SKM-1 (cell line): Measurements from ENCODE around the gene TRIM10.
A peak's percentile ranks its signal among the peaks of the same experiment; 100 is the strongest.

Source experiments
- DNase-seq: peaks from one replicate; lab custom pipeline; 2025; ENCODE audit not compliant: unreplicated experiment; lab: John Stamatoyannopoulos, UW

The TRIM10 gene

GRCh38 chr6:30160785-30161531 is at the start of gene TRIM10:
TRIM10 (minus strand) TSS chr6:30161211; CDS start chr6:30160858, 353 bp downstream.
- no peak for DNase-seq

GRCh38 chr6:30207619-30208295 is 46.7 kb upstream of the TRIM10 start:
- DNase-seq = no peak

GRCh38 chr6:30206799-30207618 is 46.0 kb upstream of the TRIM10 start:
- DNase-seq = no peak

- DNase-seq = no peak
Observed at GRCh38 chr6:30206152-30206551, 45.1 kb upstream of the TRIM10 start.

- DNase-seq = no peak
Observed at GRCh38 chr6:30204116-30204515, 43.1 kb upstream of the TRIM10 start.

- no peak for DNase-seq
Observed at GRCh38 chr6:30202366-30202765, 41.4 kb upstream of the TRIM10 start.

GRCh38 chr6:30200551-30201281 is 39.7 kb upstream of the TRIM10 start:
- peak; percentile 79 for DNase-seq

- DNase-seq = no peak
Observed at GRCh38 chr6:30198166-30199084, 37.4 kb upstream of the TRIM10 start.

GRCh38 chr6:30196376-30196775 is 35.4 kb upstream of the TRIM10 start:
- DNase-seq = no peak

- DNase-seq = no peak
Observed at GRCh38 chr6:30195951-30196350, 34.9 kb upstream of the TRIM10 start.

- DNase-seq = no peak
Observed at GRCh38 chr6:30194797-30195690, 34.0 kb upstream of the TRIM10 start.

- no peak for DNase-seq
Observed at GRCh38 chr6:30192076-30192475, 31.1 kb upstream of the TRIM10 start.

- no peak for DNase-seq
Observed at GRCh38 chr6:30188541-30188940, 27.5 kb upstream of the TRIM10 start.

GRCh38 chr6:30185846-30186484 is 25.0 kb upstream of the TRIM10 start:
- DNase-seq = no peak

GRCh38 chr6:30184417-30185031 is 23.5 kb upstream of the TRIM10 start:
- no peak for DNase-seq

GRCh38 chr6:30180145-30180544 is 19.1 kb upstream of the TRIM10 start:
- no peak for DNase-seq

- DNase-seq = no peak
Observed at GRCh38 chr6:30178837-30179236, 17.8 kb upstream of the TRIM10 start.

- DNase-seq = no peak
Observed at GRCh38 chr6:30175765-30176164, 14.8 kb upstream of the TRIM10 start.
